Gastrocnemius medialis (tissue), 4 donors: Measurements from ENCODE around the gene RSPH9. TPM values are rescaled to one million over a fixed set of nuclear protein-coding genes. Genes with fewer than 3 reads are reported as not detected.

Source experiments
- ATAC-seq, 2 donors: fragments of 150-250 bp; one replicate each; pipeline ENCODE4 v1.9.1; 2016
- DNase-seq, 2 donors: peaks; one replicate each; pipeline ENCODE4 v3.0.0-alpha.2; 2019
- H3K27ac ChIP-seq, 4 donors: fragments of 200-600 bp; sonication (generic); 1 replicate in 1 of 4; 2 replicates in 3 of 4; pipeline ENCODE4 v1.5.1; 2016 to 2018; ENCODE audit warnings: mild to moderate bottlenecking in 2 of 4, moderate library complexity in 1 of 4
- H3K27me3 ChIP-seq, 3 donors: fragments of 200-600 bp; sonication (generic) in 2 of 3; 1 replicate in 1 of 3; 2 replicates in 2 of 3; pipeline versions ENCODE4 v1.5.1 to v1.6.0; 2016 to 2019; ENCODE audit warnings: mild to moderate bottlenecking in 1 of 3, moderate library complexity in 1 of 3
- H3K36me3 ChIP-seq, 2 donors: fragments of 200-600 bp; sonication (generic) in 1 of 2; one replicate each; pipeline ENCODE4 v1.5.1; 2017 to 2018
- H3K4me1 ChIP-seq, 2 donors: fragments of 200-600 bp; sonication (generic) in 1 of 2; one replicate each; pipeline ENCODE4 v1.5.1; 2016 to 2017; ENCODE audit warnings: mild to moderate bottlenecking in 2 of 2
- H3K4me3 ChIP-seq, 4 donors: fragments of 200-600 bp; sonication (generic) in 3 of 4; 1 replicate in 1 of 4; 2 replicates in 3 of 4; pipeline ENCODE4 v1.5.1; 2016 to 2019; ENCODE audit warnings: mild to moderate bottlenecking in 2 of 4
- H3K9me3 ChIP-seq, 3 donors: fragments of 200-600 bp; sonication (generic) in 2 of 3; 1 replicate in 1 of 3; 2 replicates in 2 of 3; pipeline ENCODE4 v1.5.1; 2016 to 2019
- POLR2A ChIP-seq, 2 donors: fragments of 450-650 bp; IDR thresholded peaks; one replicate each; pipeline ENCODE4 v1.6.1; 2017; ENCODE audit warnings: antibody characterized with exemption in 2 of 2, mild to moderate bottlenecking in 2 of 2, moderate library complexity in 2 of 2
- in situ Hi-C, 4 donors: fragments of 200-750 bp; cut with MboI; loops; one replicate each; pipeline versions ENCODE4 v1.15.0 to v1.8.0; 2017; ENCODE audit warnings: low sequenced_read_pairs in 4 of 4
- intact Hi-C: fragments of 100-400 bp; cut with DNase I; formaldehyde crosslinking; loops from one replicate; pipeline ENCODE4 v1.15.1; 2023; ENCODE audit warnings: low total_unique reads
- total RNA-seq, 4 donors: library from RNA; depleted of rRNA; stranded (reverse); fragments of >200 nt; gene quantifications; one replicate each; pipeline versions ENCODE4 v1.1.0 to v1.2.3, GENCODE V29; 2016
- TF ChIP-seq, protein P1 (sequence below), 5 experiments: fragments of 450-650 bp in 3 of 5; fragments of 200-600 bp in 2 of 5; sonication (generic) in 2 of 5; IDR thresholded peaks in 4 of 5; conservative IDR thresholded peaks in 1 of 5; 1 replicate in 4 of 5; 2 replicates in 1 of 5; pipeline ENCODE4 v1.5.1; 2016 to 2019; ENCODE audit warnings: antibody characterized with exemption in 5 of 5, mild to moderate bottlenecking in 3 of 5, moderate library complexity in 3 of 5

The RSPH9 gene
- total RNA-seq, 4 donors from 2014 or later: 0.09 TPM; not detected in 3

DNA sequence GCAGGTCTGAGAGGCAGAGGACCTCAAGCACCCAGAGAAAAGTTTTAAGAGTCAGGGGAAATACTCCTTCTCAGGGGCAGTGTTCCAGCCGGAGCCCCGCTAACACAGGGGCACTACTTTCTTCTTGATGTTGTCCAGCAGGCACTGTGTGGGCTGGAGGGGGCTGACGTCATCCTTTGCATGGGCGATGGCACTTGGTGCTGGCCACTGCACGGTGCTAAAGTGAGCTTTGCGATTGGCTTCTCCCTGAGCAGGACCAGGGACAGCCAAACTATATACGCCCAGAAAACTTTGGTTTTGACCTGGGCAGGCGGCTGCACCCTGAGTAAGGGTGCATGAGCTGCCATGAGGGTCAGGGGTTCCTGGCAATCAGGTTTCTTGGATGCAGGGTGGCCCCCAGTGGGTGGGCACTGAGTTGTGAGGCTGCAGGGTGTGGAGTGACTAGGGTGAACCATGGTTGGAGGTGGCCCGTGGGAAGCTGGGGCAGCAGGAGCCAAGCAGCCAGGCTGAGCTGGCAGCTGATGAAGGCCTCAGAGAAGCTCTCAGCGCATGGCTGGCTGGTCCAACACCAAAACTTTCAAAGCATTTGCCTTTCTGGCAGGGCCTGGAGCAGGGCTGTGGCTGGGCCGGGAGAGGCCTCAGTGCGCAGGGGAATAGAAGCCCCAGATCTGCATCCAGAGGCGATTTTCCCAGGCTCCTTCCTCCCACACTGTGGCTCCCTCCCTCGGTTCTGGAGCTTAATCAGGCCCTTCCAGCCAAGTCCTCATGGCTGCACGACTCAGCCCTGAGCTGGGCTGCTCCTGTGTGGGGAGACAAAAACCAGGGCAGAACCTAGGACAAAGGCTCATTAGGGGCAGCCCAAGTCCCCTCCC is 24.4 kb downstream of the RSPH9 start:
- intact Hi-C loops: loop anchor here (2.0 kb wide), 2 partner anchors 102 to 284 kb away; partner anchors contain the start of gene VEGFA
- H3K4me3 ChIP-seq: no peak overlapping the region
- in situ Hi-C loops: loop anchor here (5.0 to 25.0 kb wide), 4 partner anchors 86 to 418 kb away; no protein-coding TSS in a partner anchor
- peak overlapping the region; percentile 95 to 97 (median 96) for H3K27ac ChIP-seq
- no peaks in the 10 kb centered on the region for H3K9me3 ChIP-seq
- no peaks in the 10 kb centered on the region for H3K27me3 ChIP-seq
- ATAC-seq (peak; percentile 19 to 28), DNase-seq (peak; percentile 62 to 75)
- H3K36me3 ChIP-seq: peaks cover 0 to 25% of the 10 kb centered on the region in 2 donors
- peak in 1 of 2 donors; percentile 7 for TF ChIP-seq POLR2A (IDR thresholded peaks at IDR 0.05)
- TF ChIP-seq, protein P1, sequence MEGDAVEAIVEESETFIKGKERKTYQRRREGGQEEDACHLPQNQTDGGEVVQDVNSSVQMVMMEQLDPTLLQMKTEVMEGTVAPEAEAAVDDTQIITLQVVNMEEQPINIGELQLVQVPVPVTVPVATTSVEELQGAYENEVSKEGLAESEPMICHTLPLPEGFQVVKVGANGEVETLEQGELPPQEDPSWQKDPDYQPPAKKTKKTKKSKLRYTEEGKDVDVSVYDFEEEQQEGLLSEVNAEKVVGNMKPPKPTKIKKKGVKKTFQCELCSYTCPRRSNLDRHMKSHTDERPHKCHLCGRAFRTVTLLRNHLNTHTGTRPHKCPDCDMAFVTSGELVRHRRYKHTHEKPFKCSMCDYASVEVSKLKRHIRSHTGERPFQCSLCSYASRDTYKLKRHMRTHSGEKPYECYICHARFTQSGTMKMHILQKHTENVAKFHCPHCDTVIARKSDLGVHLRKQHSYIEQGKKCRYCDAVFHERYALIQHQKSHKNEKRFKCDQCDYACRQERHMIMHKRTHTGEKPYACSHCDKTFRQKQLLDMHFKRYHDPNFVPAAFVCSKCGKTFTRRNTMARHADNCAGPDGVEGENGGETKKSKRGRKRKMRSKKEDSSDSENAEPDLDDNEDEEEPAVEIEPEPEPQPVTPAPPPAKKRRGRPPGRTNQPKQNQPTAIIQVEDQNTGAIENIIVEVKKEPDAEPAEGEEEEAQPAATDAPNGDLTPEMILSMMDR (IDR thresholded peaks at IDR 0.05 in 4 of 5, conservative IDR thresholded peaks at IDR 0.05 in 1 of 5): no peak
- peaks cover 70 to 76% of the 10 kb centered on the region in 2 donors for H3K4me1 ChIP-seq

DNA sequence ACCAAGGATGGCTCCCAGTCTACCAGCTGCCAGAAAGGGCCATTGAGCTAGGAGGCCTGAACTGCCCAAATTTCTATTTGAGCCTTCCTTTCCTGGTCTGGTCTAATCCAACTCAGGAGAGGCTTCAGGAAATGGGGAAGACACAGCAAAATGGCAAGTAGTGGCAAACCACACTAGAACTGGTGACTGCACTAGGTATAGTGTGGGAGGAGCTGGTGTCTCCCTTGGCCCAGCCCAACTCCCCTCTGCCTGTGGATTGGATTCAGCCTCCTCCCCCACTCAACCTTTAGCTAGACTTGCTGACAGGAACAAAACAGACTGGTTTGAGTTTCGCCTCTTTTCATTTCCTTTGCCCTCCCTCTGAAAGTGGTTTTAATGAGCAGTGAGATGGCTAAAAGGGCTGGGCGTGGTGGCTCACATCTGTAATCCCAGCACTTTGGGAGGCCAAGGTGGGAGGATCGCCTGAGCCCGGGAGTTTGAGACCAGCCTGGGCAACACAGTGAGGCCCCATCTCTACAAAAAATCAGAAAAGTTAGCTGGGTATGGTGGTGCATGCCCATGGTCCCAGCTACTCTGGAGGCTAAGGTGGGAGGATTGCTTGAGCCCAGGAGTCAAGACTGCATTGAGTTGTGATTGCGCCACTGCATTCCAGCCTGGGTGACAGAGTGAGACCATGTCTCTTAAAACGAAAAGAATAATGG is 25.2 kb downstream of the RSPH9 start:
- intact Hi-C loops: loop anchor here (2.0 to 5.0 kb wide), 3 partner anchors 101 to 332 kb away; partner anchors contain the start of gene VEGFA
- in situ Hi-C loops: loop anchor here (5.0 to 25.0 kb wide), 4 partner anchors 85 to 417 kb away; no protein-coding TSS in a partner anchor
- peak in 1 of 2 donors; percentile 31 for DNase-seq
- Histone ChIP-seq H3K36me3 (peaks cover 0 to 33% of the 10 kb centered on the region in 2 donors), H3K27me3 (no peaks in the 10 kb centered on the region), H3K4me1 (peaks cover 77 to 84% of the 10 kb centered on the region in 2 donors), H3K4me3 (no peak overlapping the region), H3K9me3 (no peaks in the 10 kb centered on the region), H3K27ac (peak overlapping the region; percentile 95 to 97 (median 96))
- ATAC-seq: no peak
- TF ChIP-seq POLR2A (IDR thresholded peaks at IDR 0.05): no peak
- TF ChIP-seq, protein P1 (IDR thresholded peaks at IDR 0.05 in 4 of 5, conservative IDR thresholded peaks at IDR 0.05 in 1 of 5): no peak

DNA sequence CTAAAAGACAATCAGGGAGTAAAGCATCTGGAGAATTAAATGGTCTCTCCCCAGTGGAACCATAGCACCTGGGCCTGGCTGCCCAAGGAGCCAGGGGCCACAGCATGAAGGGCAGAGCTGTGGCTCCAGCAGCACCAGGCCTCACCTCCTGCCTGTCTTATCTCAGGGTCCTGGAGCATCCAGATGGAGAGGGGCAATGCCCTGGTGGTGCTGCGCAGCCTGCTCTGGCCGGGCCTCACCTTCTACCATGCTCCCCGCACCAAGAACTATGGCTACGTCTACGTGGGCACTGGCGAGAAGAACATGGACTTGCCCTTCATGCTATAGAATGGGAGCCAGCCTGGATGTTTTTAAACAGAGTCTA is 25.8 kb downstream of the RSPH9 start:
- peaks cover 82 to 88% of the 10 kb centered on the region in 2 donors for H3K4me1 ChIP-seq

More for the DNA sequence above, 25.8 kb downstream of the RSPH9 start:
- in situ Hi-C loops (loop anchor here (25.0 kb wide), 1 partner anchor 417 kb away; no protein-coding TSS in a partner anchor), intact Hi-C loops (loop anchor here (5.0 kb wide), 1 partner anchor 332 kb away; no protein-coding TSS in a partner anchor)
- Histone ChIP-seq H3K27ac (peak overlapping the region; percentile 95 to 97 (median 96)), H3K36me3 (peaks cover 0 to 37% of the 10 kb centered on the region in 2 donors), H3K9me3 (no peaks in the 10 kb centered on the region), H3K4me3 (no peak overlapping the region), H3K27me3 (no peaks in the 10 kb centered on the region)
- ATAC-seq: no peak
- TF ChIP-seq, protein P1 (IDR thresholded peaks at IDR 0.05 in 4 of 5, conservative IDR thresholded peaks at IDR 0.05 in 1 of 5): no peak
- TF ChIP-seq POLR2A (IDR thresholded peaks at IDR 0.05): no peak
- no peak for DNase-seq
